HG03457 (cell line): Measurements from ENCODE around the gene SHMT2.

Experiments
- ATAC-seq: cut with Tn5 transposase; IDR thresholded peaks from one replicate; pipeline ENCODE4 v1.9.1; 2021; ENCODE audit warnings: moderate number of reproducible peaks; ENCODE audit not compliant: unreplicated experiment

The SHMT2 gene

GRCh38 chr12:57238854-57239554 is 9.5 kb downstream of the SHMT2 start:
- peak; percentile 53 for ATAC-seq

- no peak for ATAC-seq
Measured at GRCh38 chr12:57239587-57240065, 10.1 kb downstream of the SHMT2 start.

GRCh38 chr12:57240066-57240921 is 10.8 kb downstream of the SHMT2 start:
- no peak for ATAC-seq

GRCh38 chr12:57240926-57241401 is 11.5 kb downstream of the SHMT2 start:
- ATAC-seq = no peak

GRCh38 chr12:57241402-57242310 is 12.1 kb downstream of the SHMT2 start:
- no peak for ATAC-seq

GRCh38 chr12:57242329-57242690 is 12.8 kb downstream of the SHMT2 start:
- no peak for ATAC-seq

- no peak for ATAC-seq
Measured at GRCh38 chr12:57242691-57243454, 13.4 kb downstream of the SHMT2 start.

GRCh38 chr12:57243521-57244311 is 14.2 kb downstream of the SHMT2 start:
- no peak for ATAC-seq

GRCh38 chr12:57244312-57244696 is 14.8 kb downstream of the SHMT2 start:
- no peak for ATAC-seq

- ATAC-seq = no peak
Measured at GRCh38 chr12:57247041-57247440, 17.5 kb downstream of the SHMT2 start.

GRCh38 chr12:57248934-57249742 is 19.6 kb downstream of the SHMT2 start:
- ATAC-seq = no peak

GRCh38 chr12:57250541-57250940 is 21.0 kb downstream of the SHMT2 start:
- ATAC-seq = no peak

- ATAC-seq = no peak
Measured at GRCh38 chr12:57250956-57251355, 21.4 kb downstream of the SHMT2 start, which contains the start of gene STAC3. Gene STAC3, minus strand, starts transcription at chr12:57251187. Its CDS starts 1,551 bp downstream, at chr12:57249636.

- no peak for ATAC-seq
Measured at GRCh38 chr12:57254506-57255280, 25.2 kb downstream of the SHMT2 start.

- ATAC-seq = no peak
Measured at GRCh38 chr12:57255916-57256315, 26.4 kb downstream of the SHMT2 start.

GRCh38 chr12:57258977-57259970 is 29.8 kb downstream of the SHMT2 start:
- no peak for ATAC-seq

GRCh38 chr12:57260366-57260765 is 30.9 kb downstream of the SHMT2 start:
- no peak for ATAC-seq
